Common myeloid progenitor, CD34-positive (primary cell): Measurements from ENCODE around the gene GNG14. TPM values are rescaled to one million over a fixed set of nuclear protein-coding genes. Genes with fewer than 3 reads are reported as not detected.
A peak's percentile ranks its signal among the peaks of the same experiment; 100 is the strongest.
"Not testable (repeated sequence)": the region's sequence is repeated elsewhere in the genome, so short reads cannot be mapped to it uniquely, and the experiment has no call there.

Source experiments
- CTCF ChIA-PET: fragments of 350-600 bp; sonication (Branson Sonifier 250); formaldehyde crosslinking; loops from one replicate; lab custom pipeline; 2021; ENCODE audit warnings: antibody characterized with exemption; lab: Charles Lee
- POLR2A ChIA-PET: fragments of 350-600 bp; sonication (Branson Sonifier 250); formaldehyde crosslinking; loops from one replicate; lab custom pipeline; 2021; ENCODE audit warnings: antibody characterized with exemption; lab: Charles Lee
- DNase-seq, 3 donors: peaks; one replicate each; pipeline versions ENCODE4 v3.0.0 to v3.0.0-alpha.2; 2013
- H3K27ac ChIP-seq, 2 experiments: 1 replicate in 1 of 2; 2 replicates in 1 of 2; pipeline ENCODE4 v1.7.0; 2013; ENCODE audit warnings: inconsistent platforms in 2 of 2, low read length in 2 of 2, mild to moderate bottlenecking in 2 of 2, low read depth in 1 of 2, moderate library complexity in 1 of 2; ENCODE audit not compliant: severe bottlenecking in 2 of 2, insufficient read depth in 1 of 2, poor library complexity in 1 of 2
- H3K27me3 ChIP-seq, 5 experiments: replicated peaks in 2 of 5; 1 replicate in 3 of 5; 2 replicates in 2 of 5; pipeline versions ENCODE4 v1.6.1 to v1.7.0; 2013; ENCODE audit warnings: low read length in 4 of 5, mild to moderate bottlenecking in 2 of 5, moderate library complexity in 2 of 5, inconsistent platforms in 1 of 5; ENCODE audit not compliant: insufficient read depth in 5 of 5, control insufficient read depth in 4 of 5
- H3K36me3 ChIP-seq, 4 experiments: 1 replicate in 2 of 4; 2 replicates in 2 of 4; pipeline versions ENCODE4 v1.6.1 to v1.7.0; 2013; ENCODE audit warnings: low read length in 3 of 4, control low read depth in 1 of 4, mild to moderate bottlenecking in 1 of 4; ENCODE audit not compliant: control insufficient read depth in 4 of 4, insufficient read depth in 4 of 4
- H3K4me1 ChIP-seq, 4 experiments: 1 replicate in 3 of 4; 2 replicates in 1 of 4; pipeline versions ENCODE4 v1.6.1 to v1.7.1; 2013; ENCODE audit warnings: low read length in 3 of 4, mild to moderate bottlenecking in 3 of 4, control low read depth in 1 of 4, inconsistent platforms in 1 of 4, moderate library complexity in 1 of 4; ENCODE audit not compliant: control insufficient read depth in 4 of 4, insufficient read depth in 4 of 4; ENCODE audit errors: control extremely low read depth in 1 of 4
- H3K4me3 ChIP-seq, 7 experiments: 1 replicate in 4 of 7; 2 replicates in 3 of 7; pipeline versions ENCODE4 v1.5.1 to v1.7.0; 2013; ENCODE audit warnings: mild to moderate bottlenecking in 7 of 7, low read length in 6 of 7, moderate library complexity in 6 of 7, inconsistent platforms in 2 of 7, low read depth in 2 of 7, control low read depth in 1 of 7; ENCODE audit not compliant: insufficient read depth in 4 of 7, control insufficient read depth in 1 of 7; ENCODE audit errors: extremely low read depth in 1 of 7
- H3K9me3 ChIP-seq, 5 experiments: 1 replicate in 4 of 5; 2 replicates in 1 of 5; pipeline versions ENCODE4 v1.6.1 to v1.7.1; 2013; ENCODE audit warnings: low read length in 4 of 5, mild to moderate bottlenecking in 2 of 5, inconsistent platforms in 1 of 5, low read depth in 1 of 5, moderate library complexity in 1 of 5; ENCODE audit not compliant: control insufficient read depth in 4 of 5, insufficient read depth in 2 of 5; ENCODE audit errors: control extremely low read depth in 1 of 5
- WGBS: methylation state at CpG from one replicate; pipeline ENCODE4 v1.1.5; 2013; ENCODE audit not compliant: insufficient coverage; 5-methylcytosine and 5-hydroxymethylcytosine counted together
- polyA plus RNA-seq: library from polyadenylated mRNA; unstranded; fragments of 120-200 nt; gene quantifications from one replicate; pipeline ENCODE4 v1.2.1, GENCODE V29; 2013

GNG14 gene
- 0.57 TPM for polyA plus RNA-seq

DNA sequence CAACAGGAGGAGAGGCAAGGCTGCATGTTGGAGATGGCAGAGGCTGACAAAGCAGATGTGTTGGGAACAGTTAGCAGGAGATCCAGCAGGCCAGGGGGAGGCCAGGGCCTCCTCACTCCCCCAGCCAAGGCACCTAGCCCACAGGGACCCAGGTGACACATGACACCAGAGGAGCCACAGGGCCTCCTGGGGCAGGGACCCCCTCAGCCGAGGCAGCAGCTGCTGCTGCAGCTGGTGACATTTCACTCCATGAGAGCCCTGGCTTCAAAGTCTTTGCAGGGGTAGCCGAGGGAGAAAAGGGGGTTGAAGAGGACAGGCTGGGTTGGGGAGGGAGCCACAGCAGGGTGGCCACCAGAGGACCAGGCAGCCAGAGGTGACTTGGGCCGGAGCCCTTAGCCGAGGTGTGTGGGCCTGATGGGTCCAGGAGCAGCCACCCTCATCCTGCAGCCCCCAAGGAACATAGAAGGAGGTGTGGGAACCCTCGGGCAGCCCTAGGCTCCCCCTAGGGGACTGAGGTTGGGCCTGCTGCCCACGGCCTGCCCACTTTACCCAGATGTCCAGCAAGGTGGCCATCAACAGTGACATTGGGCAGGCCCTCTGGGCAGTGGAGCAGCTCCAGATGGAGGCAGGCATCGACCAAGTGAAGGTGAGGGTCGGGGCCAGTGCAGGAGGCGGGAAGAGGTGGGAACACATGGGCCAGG is at the start of gene GNG14:
Gene GNG14 (plus strand): TSS at position 503 of the 701 bp plus-strand sequence. CDS start 51 bp downstream, at position 554.
- DNase-seq = no peak
- Histone ChIP-seq H3K4me1 (peaks cover 0 to 30% (median 26%) of the 10 kb centered on the region in 4 experiments), H3K9me3 (no peaks in the 10 kb centered on the region), H3K36me3 (peaks cover 0 to 6% (median 5%) of the 10 kb centered on the region in 4 experiments), H3K4me3 (peak within 1 kb of the TSS in 6 of 7 experiments; percentile 5 to 83 (median 64)), H3K27ac (peak within 1 kb of the TSS; percentile 42 to 69), H3K27me3 (no peaks in the 10 kb centered on the region)
- WGBS = 94% methylated on average over 7 of the region's 9 CpGs
- ChIA-PET POLR2A (no interaction called here), CTCF (no interaction called here)

DNA sequence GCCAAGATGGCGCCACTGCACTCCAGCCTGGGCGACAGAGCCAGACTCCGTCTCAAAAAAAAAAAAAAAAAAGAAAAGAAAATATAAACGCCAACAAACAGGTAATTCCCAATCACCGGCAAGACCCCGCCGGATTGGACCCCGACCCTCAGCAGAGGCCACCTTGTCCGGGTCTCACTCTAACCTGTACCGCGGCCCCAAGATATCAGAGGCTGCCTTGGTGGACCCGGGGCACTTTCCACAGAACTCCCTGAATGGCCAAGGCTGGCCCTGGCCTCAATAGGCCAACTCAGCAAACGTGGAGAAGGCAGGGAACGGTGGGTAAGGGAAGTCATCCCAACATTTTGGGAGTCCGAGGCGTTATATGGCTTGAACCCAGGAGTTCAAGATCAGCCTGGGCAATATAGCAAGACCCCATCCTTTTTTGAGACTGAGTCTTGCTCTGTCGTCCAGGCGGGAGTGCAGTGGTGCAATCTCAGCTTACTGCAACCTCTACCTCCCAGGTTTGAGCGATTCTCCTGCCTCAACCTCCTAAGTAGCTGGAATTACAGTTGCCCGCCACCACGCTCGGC is 49.1 kb upstream of the GNG14 start:
- no peak for DNase-seq
- H3K4me3 ChIP-seq = no peak overlapping the region
- peaks cover 0 to 1% (median 0%) of the 10 kb centered on the region in 4 experiments for H3K36me3 ChIP-seq
- no peak overlapping the region for H3K27ac ChIP-seq
- no peaks in the 10 kb centered on the region for H3K27me3 ChIP-seq
- ChIA-PET POLR2A (no interaction called here), CTCF (interaction anchor here (1.3 to 2.7 kb wide), 3 partner anchors 8 to 33 kb away, joined by 4 to 13 read pairs (median 5); no protein-coding TSS in a partner anchor)
- peaks cover 0 to 11% (median 8%) of the 10 kb centered on the region in 4 experiments for H3K4me1 ChIP-seq
- no peaks in the 10 kb centered on the region for H3K9me3 ChIP-seq
- 99% methylated on average over 18 of the region's 22 CpGs for WGBS

DNA sequence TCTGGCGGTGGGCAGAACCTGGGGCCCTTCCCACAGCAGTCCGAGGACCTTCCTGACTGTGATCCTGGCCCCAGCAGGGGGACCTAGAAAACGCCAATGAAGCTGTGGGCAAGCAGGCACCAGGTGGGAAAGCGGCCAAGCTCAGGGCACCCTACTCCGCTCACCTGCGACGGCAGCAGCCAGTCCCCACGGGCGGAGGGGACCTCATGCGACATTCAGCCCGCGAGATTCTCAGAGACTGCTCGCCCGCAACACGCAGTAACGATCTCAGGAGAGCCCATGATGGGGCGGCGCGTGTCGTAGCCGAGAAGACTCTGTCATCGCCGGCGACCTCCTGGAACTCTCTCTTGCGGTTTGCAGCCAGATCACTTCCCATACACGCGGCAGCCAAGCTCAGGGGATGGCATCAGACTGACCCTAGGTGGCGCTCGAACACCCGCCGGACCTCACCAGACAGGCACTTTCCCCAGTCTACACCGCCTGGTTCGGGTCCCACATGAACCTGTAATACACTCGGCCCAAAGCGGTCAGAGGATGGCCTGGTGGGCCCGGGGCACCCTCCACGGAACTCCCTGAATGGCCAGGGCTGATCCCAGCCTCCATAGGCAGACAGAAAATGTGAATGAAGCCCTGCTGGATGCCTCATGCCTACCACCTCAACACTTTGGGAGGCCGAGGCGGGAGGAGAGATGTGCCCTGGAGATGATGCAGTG is 47.7 kb upstream of the GNG14 start:
- Histone ChIP-seq H3K9me3 (no peaks in the 10 kb centered on the region), H3K4me1 (peaks cover 0 to 11% (median 8%) of the 10 kb centered on the region in 4 experiments), H3K27ac (no peak overlapping the region), H3K36me3 (peaks cover 0 to 11% (median 0%) of the 10 kb centered on the region in 4 experiments), H3K4me3 (peak overlapping the region in 5 of 7 experiments; percentile 17 to 77 (median 64)), H3K27me3 (no peaks in the 10 kb centered on the region)
- ChIA-PET POLR2A (interaction anchor here (0.6 to 2.1 kb wide), 4 partner anchors 26 to 444 kb away, joined by 3 to 8 read pairs (median 4); partner anchors contain the start of genes MAN2B1 and WDR83), CTCF (interaction anchor here (0.7 to 2.7 kb wide), 18 partner anchors 9 to 76 kb away, joined by 3 to 13 read pairs (median 4); partner anchors contain the start of genes FBXW9, MAN2B1, WDR83 and ZNF490)
- WGBS = 6% methylated on average over 35 of the region's 39 CpGs
- peak; percentile 93 to 96 (median 95) for DNase-seq

DNA sequence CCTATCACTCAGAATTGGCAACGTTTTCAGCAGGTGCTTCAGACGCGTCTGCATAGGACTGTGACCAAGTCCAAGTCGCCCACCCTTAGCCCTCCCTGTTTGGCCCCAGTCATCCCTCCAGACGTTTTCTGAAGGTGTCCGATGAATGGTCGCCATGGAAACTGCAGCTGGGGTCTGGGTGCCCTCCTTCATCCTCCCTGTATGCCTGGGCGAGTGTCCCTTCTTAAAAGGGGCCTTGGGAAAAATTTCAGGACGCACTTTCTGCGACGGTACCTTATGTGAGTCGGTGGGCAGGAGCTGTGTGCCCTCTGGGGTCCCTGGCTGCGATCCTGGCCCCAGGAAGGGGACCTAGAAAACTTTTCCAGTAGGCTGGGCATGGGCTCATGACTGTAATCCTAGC is 46.3 kb upstream of the GNG14 start:
- no peak for DNase-seq
- H3K4me3 ChIP-seq = no peak overlapping the region
- H3K4me1 ChIP-seq = peaks cover 0 to 11% (median 8%) of the 10 kb centered on the region in 4 experiments
- WGBS = 91% methylated on average over 13 of the region's 13 CpGs
- no peaks in the 10 kb centered on the region for H3K9me3 ChIP-seq
- H3K27ac ChIP-seq = no peak overlapping the region
- no peaks in the 10 kb centered on the region for H3K27me3 ChIP-seq
- H3K36me3 ChIP-seq = peaks cover 0 to 15% (median 0%) of the 10 kb centered on the region in 4 experiments
- POLR2A ChIA-PET = interaction anchor here (2.1 kb wide), 1 partner anchor 24 kb away, joined by 8 read pairs; the partner anchor contains the start of genes MAN2B1 and WDR83
- CTCF ChIA-PET = interaction anchor here (1.6 kb wide), 1 partner anchor 14 kb away, joined by 3 read pairs; no protein-coding TSS in a partner anchor

DNA sequence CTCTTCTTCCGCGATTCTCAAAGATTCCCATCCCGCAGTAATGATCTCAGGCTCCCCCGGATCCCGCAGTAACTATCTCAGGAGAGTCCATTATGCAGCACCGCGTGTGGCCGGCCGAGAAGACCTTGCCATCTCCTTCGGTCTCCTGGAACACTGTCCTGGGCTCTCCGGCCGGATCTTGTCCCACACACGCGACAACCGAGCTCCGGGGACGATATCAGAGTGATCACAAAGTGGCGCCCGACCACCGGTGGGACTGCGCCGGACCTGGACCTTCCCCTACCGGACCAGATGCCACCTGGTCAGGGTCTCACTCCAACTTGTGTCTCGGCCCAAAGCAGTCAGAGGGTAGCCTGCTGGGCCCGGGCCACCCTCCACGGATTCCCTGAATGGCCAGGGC is 45.3 kb upstream of the GNG14 start:
- ChIA-PET CTCF (interaction anchor here (0.7 to 1.6 kb wide), 2 partner anchors 13 to 29 kb away, joined by 3 read pairs; no protein-coding TSS in a partner anchor), POLR2A (interaction anchor here (0.6 kb wide), 1 partner anchor 225 kb away, joined by 3 read pairs; no protein-coding TSS in a partner anchor)
- Histone ChIP-seq H3K4me1 (peaks cover 0 to 11% (median 8%) of the 10 kb centered on the region in 4 experiments), H3K4me3 (no peak overlapping the region), H3K36me3 (peaks cover 0 to 20% (median under 1%) of the 10 kb centered on the region in 4 experiments), H3K27ac (no peak overlapping the region), H3K27me3 (no peaks in the 10 kb centered on the region), H3K9me3 (no peaks in the 10 kb centered on the region)
- no peak for DNase-seq
- 98% methylated on average over 26 of the region's 26 CpGs for WGBS

GRCh38 chr19:12643716-12644115 is 44.1 kb upstream of the GNG14 start:
- 98% methylated on average over 7 of the region's 14 CpGs for WGBS
- DNase-seq, H3K27me3 ChIP-seq, H3K9me3 ChIP-seq, POLR2A ChIA-PET, H3K27ac ChIP-seq, H3K4me3 ChIP-seq, CTCF ChIA-PET: not testable (repeated sequence)
- peaks cover 0 to 23% (median under 1%) of the 10 kb centered on the region in 4 experiments for H3K36me3 ChIP-seq
- peaks cover 0 to 18% (median 12%) of the 10 kb centered on the region in 4 experiments for H3K4me1 ChIP-seq
